ENCODE data around the gene RUFY3. TPM values are rescaled to one million over a fixed set of nuclear protein-coding genes. Genes with fewer than 3 reads are reported as not detected.

The RUFY3 gene
- total and polyA plus RNA-seq, 9 of the 15 experiments (the other 6 are each of a cell fraction or from before 2014, with no cell fraction given) = 4.2 to 31.1 (median 21.5) TPM

DNA sequence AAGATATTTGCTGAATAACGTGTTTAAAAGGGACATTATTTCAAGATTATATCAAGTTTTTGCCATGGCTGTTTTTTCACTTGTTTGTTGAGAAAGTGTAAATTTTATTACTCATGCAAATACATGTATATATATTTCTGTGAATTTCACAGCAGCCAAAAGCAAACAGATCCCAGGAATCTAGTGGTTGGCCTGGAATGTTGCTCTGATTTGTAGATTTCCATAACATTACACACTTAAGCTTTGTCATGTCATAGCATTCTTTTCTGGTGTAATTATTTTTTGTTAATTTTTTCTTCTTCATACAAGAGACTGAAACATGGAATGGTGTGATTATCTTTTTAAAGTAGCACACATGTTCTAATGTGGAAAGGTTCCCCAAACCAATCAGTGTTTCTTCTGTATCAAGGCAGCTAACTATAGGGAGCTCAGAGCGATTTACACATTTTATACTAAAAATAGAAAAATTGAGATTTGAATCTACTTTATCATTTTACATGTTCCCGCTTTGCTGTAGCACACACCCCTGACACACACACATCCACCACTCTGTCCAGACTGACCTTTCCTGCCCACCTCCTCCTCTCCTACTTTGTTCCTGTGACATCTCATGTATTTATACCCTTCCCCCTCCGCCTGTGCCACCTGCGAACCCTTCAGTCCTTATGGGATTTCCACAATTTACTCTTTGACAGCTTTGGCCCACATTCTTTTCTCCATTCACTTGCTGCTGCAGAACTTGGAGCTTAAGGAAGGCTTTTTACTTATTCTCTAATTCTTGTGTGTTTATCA is 20.3 kb downstream of the RUFY3 start:
- Histone ChIP-seq H3K9ac (ENCODE audit: insufficient read depth in 1 of 2, low read depth in 2 of 2, low read length in 2 of 2) (no peak overlapping the region), H3K4me3 (no peak overlapping the region), H3K9me3 (replicated peaks; ENCODE audit: control insufficient read depth, insufficient read depth, low read depth, low read length) (no peaks in the 10 kb centered on the region), H3K36me3 (ENCODE audit: control insufficient read depth, insufficient read depth, low read length) (no peaks in the 10 kb centered on the region), H3K4me1 (replicated peaks in 1 of 2; ENCODE audit: control insufficient read depth in 2 of 2, insufficient read depth in 2 of 2, low read length in 2 of 2) (no peaks in the 10 kb centered on the region), H3K27ac (ENCODE audit: extremely low read depth, low read depth, low read length) (no peak overlapping the region), H2AFZ (ENCODE audit: low read depth, low read length) (no peak overlapping the region), H4K20me1 (replicated peaks; ENCODE audit: control insufficient read depth, insufficient read depth, low read length) (no peaks in the 10 kb centered on the region), H3K9me1 (ENCODE audit: control insufficient read depth, insufficient read depth, low read length) (no peaks in the 10 kb centered on the region), H3K27me3 (ENCODE audit: control insufficient read depth in 2 of 2, insufficient read depth in 2 of 2, low read length in 2 of 2) (no peaks in the 10 kb centered on the region), H3K79me2 (ENCODE audit: control insufficient read depth, insufficient read depth, low read length) (no peaks in the 10 kb centered on the region), H3K4me2 (ENCODE audit: insufficient read depth, low read length) (no peak overlapping the region)
- in situ Hi-C loops (cut with MboI) = no loop called here
- WGBS (ENCODE audit: insufficient coverage, low coverage, missing lambda C conversion rate) = 45% methylated on average over 5 of the region's 5 CpGs
- FAIRE-seq (no peak), DNase-seq (ENCODE audit: extremely low read depth in 1 of 4, low spot score in 3 of 4) (no peak), ATAC-seq (no peak)
- intact Hi-C loops (cut with micrococcal nuclease) = no loop called here
- CTCF ChIA-PET (ENCODE audit: low intra/inter-chr PET ratio) = no interaction called here
- POLR2A ChIA-PET = interaction anchor here (0.6 kb wide), 1 partner anchor 21 kb away, joined by 3 read pairs; no protein-coding TSS in a partner anchor
- no TSS peak for BruUV-seq (replicated peaks)
- TF ChIP-seq IRF2 (CRISPR knock-in tag; IDR thresholded peaks at IDR 0.05) (no peak), SRSF1 (IDR thresholded peaks at IDR 0.05; ENCODE audit: low read depth, low read length) (no peak), ZNF217 (CRISPR knock-in tag; IDR thresholded peaks at IDR 0.05) (no peak), TRIM25 (IDR thresholded peaks at IDR 0.05; ENCODE audit: borderline replicate concordance) (no peak), DLX4 (CRISPR knock-in tag; IDR thresholded peaks at IDR 0.05) (no peak)
- TF ChIP-seq, protein P1, sequence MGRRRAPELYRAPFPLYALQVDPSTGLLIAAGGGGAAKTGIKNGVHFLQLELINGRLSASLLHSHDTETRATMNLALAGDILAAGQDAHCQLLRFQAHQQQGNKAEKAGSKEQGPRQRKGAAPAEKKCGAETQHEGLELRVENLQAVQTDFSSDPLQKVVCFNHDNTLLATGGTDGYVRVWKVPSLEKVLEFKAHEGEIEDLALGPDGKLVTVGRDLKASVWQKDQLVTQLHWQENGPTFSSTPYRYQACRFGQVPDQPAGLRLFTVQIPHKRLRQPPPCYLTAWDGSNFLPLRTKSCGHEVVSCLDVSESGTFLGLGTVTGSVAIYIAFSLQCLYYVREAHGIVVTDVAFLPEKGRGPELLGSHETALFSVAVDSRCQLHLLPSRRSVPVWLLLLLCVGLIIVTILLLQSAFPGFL (CRISPR knock-in tag; IDR thresholded peaks at IDR 0.05) = no peak
- TF ChIP-seq, protein P2, sequence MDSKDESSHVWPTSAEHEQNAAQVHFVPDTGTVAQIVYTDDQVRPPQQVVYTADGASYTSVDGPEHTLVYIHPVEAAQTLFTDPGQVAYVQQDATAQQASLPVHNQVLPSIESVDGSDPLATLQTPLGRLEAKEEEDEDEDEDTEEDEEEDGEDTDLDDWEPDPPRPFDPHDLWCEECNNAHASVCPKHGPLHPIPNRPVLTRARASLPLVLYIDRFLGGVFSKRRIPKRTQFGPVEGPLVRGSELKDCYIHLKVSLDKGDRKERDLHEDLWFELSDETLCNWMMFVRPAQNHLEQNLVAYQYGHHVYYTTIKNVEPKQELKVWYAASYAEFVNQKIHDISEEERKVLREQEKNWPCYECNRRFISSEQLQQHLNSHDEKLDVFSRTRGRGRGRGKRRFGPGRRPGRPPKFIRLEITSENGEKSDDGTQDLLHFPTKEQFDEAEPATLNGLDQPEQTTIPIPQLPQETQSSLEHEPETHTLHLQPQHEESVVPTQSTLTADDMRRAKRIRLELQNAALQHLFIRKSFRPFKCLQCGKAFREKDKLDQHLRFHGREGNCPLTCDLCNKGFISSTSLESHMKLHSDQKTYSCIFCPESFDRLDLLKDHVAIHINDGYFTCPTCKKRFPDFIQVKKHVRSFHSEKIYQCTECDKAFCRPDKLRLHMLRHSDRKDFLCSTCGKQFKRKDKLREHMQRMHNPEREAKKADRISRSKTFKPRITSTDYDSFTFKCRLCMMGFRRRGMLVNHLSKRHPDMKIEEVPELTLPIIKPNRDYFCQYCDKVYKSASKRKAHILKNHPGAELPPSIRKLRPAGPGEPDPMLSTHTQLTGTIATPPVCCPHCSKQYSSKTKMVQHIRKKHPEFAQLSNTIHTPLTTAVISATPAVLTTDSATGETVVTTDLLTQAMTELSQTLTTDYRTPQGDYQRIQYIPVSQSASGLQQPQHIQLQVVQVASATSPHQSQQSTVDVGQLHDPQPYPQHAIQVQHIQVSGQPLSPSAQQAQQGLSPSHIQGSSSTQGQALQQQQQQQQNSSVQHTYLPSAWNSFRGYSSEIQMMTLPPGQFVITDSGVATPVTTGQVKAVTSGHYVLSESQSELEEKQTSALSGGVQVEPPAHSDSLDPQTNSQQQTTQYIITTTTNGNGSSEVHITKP (IDR thresholded peaks at IDR 0.05; ENCODE audit: partially characterized antibody) = no peak

Data from K562 (cell line).